Thymus (tissue), 14 donors: ENCODE results near the gene CHTF8. TPM values are rescaled to one million over a fixed set of nuclear protein-coding genes. Genes with fewer than 3 reads are reported as not detected.
A peak's percentile ranks its signal among the peaks of the same experiment; 100 is the strongest.

Experiments used
- DNase-seq, 9 donors: peaks; one replicate each; pipeline ENCODE4 v3.0.0-alpha.2; 2013; ENCODE audit warnings: low spot score in 9 of 9, low read depth in 6 of 9, missing footprints in 1 of 9
- H3K27ac ChIP-seq, 2 donors: one replicate each; pipeline ENCODE4 v1.5.1; 2013; ENCODE audit warnings: control low read depth in 1 of 2, low read depth in 1 of 2, low read length in 1 of 2, mild to moderate bottlenecking in 1 of 2, moderate library complexity in 1 of 2
- H3K27me3 ChIP-seq, 2 donors: one replicate each; pipeline ENCODE4 v1.5.1; 2013; ENCODE audit warnings: low read length in 1 of 2; ENCODE audit not compliant: control insufficient read depth in 2 of 2, insufficient read depth in 1 of 2
- H3K36me3 ChIP-seq, 2 donors: one replicate each; pipeline ENCODE4 v1.5.1; 2013; ENCODE audit warnings: low read length in 1 of 2, mild to moderate bottlenecking in 1 of 2, moderate library complexity in 1 of 2; ENCODE audit not compliant: control insufficient read depth in 2 of 2, insufficient read depth in 2 of 2
- H3K4me1 ChIP-seq, 2 donors: one replicate each; pipeline ENCODE4 v1.5.1; 2013; ENCODE audit warnings: low read length in 2 of 2; ENCODE audit not compliant: control insufficient read depth in 2 of 2, insufficient read depth in 2 of 2
- H3K4me3 ChIP-seq, 2 donors: one replicate each; pipeline ENCODE4 v1.5.1; 2013; ENCODE audit warnings: low read length in 2 of 2, control low read depth in 1 of 2, mild to moderate bottlenecking in 1 of 2
- H3K9me3 ChIP-seq, 2 donors: one replicate each; pipeline ENCODE4 v1.5.1; 2013; ENCODE audit warnings: low read length in 1 of 2, mild to moderate bottlenecking in 1 of 2; ENCODE audit not compliant: control insufficient read depth in 2 of 2, insufficient read depth in 1 of 2
- WGBS: extraction: QIAGEN DNeasy Blood & Tissue Kit; methylation state at CpG from one replicate; pipeline ENCODE4 v1.1.7; 2013; 5-methylcytosine and 5-hydroxymethylcytosine counted together
- long read RNA-seq, 10 donors: transcript quantifications; one replicate each; lab custom pipeline, GENCODE V29; 2026
- polyA plus RNA-seq: library from polyadenylated mRNA; stranded (reverse); fragments of 200-250 nt; gene quantifications from one replicate; pipeline ENCODE4 v1.2.3, GENCODE V29; 2013
- total RNA-seq: library from RNA; stranded (reverse); fragments of 120-200 nt; gene quantifications from one replicate; pipeline ENCODE4 v1.2.4, GENCODE V29; 2013
- donor health status: healthy.

The CHTF8 gene, protein sequence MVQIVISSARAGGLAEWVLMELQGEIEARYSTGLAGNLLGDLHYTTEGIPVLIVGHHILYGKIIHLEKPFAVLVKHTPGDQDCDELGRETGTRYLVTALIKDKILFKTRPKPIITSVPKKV
- total RNA-seq = 35.3 TPM
- 64.4 TPM for polyA plus RNA-seq
- long read RNA-seq, donor 1, transcript CHTF8-201 (1 exons, 2,561 nt) = major isoform, 10 of 19 reads
- long read RNA-seq, donor 1, transcript CHTF8-205 (3 exons, 856 nt) = minor isoform, 5 of 19 reads
- long read RNA-seq, donor 1, partial matches to known transcripts = 0 of 19 reads
- long read RNA-seq, donor 1, other reads (novel, unspliced or antisense) = 0 of 19 reads
- long read RNA-seq, donor 2 = 0 reads
- long read RNA-seq, donor 3, transcript CHTF8-203 (4 exons, 2,903 nt) = minor isoform, 19 of 95 reads
- long read RNA-seq, donor 3, transcript CHTF8-205 (3 exons, 856 nt) = minor isoform, 15 of 95 reads
- long read RNA-seq, donor 3, transcript CHTF8-201 (1 exons, 2,561 nt) = major isoform, 57 of 95 reads
- long read RNA-seq, donor 3, partial matches to known transcripts = 0 of 95 reads
- long read RNA-seq, donor 3, other reads (novel, unspliced or antisense) = 0 of 95 reads
- long read RNA-seq, donor 4, transcript CHTF8-201 (1 exons, 2,561 nt) = major isoform, 31 of 52 reads
- long read RNA-seq, donor 4, transcript CHTF8-203 (4 exons, 2,903 nt) = minor isoform, 11 of 52 reads
- long read RNA-seq, donor 4, transcript CHTF8-205 (3 exons, 856 nt) = minor isoform, 7 of 52 reads
- long read RNA-seq, donor 4, partial matches to known transcripts = 0 of 52 reads
- long read RNA-seq, donor 4, other reads (novel, unspliced or antisense) = 0 of 52 reads
- long read RNA-seq, donor 5, transcript CHTF8-203 (4 exons, 2,903 nt) = minor isoform, 25 of 115 reads
- long read RNA-seq, donor 5, transcript CHTF8-201 (1 exons, 2,561 nt) = major isoform, 59 of 115 reads
- long read RNA-seq, donor 5, transcript CHTF8-205 (3 exons, 856 nt) = minor isoform, 21 of 115 reads
- long read RNA-seq, donor 5, partial matches to known transcripts = 0 of 115 reads
- long read RNA-seq, donor 5, other reads (novel, unspliced or antisense) = 0 of 115 reads
- long read RNA-seq, donor 6, transcript CHTF8-201 (1 exons, 2,561 nt) = major isoform, 33 of 80 reads
- long read RNA-seq, donor 6, transcript CHTF8-203 (4 exons, 2,903 nt) = minor isoform, 17 of 80 reads
- long read RNA-seq, donor 6, transcript CHTF8-205 (3 exons, 856 nt) = minor isoform, 13 of 80 reads
- long read RNA-seq, donor 6, transcript CHTF8-202 (4 exons, 1,073 nt) = minor isoform, 5 of 80 reads
- long read RNA-seq, donor 6, partial matches to known transcripts = 9 of 80 reads
- long read RNA-seq, donor 6, other reads (novel, unspliced or antisense) = 0 of 80 reads
- long read RNA-seq, donor 7, transcript CHTF8-203 (4 exons, 2,903 nt) = minor isoform, 21 of 77 reads
- long read RNA-seq, donor 7, transcript CHTF8-201 (1 exons, 2,561 nt) = major isoform, 39 of 77 reads
- long read RNA-seq, donor 7, transcript CHTF8-205 (3 exons, 856 nt) = minor isoform, 12 of 77 reads
- long read RNA-seq, donor 7, partial matches to known transcripts = 0 of 77 reads
- long read RNA-seq, donor 7, other reads (novel, unspliced or antisense) = 0 of 77 reads
- long read RNA-seq, donor 8, transcript CHTF8-201 (1 exons, 2,561 nt) = major isoform, 32 of 49 reads
- long read RNA-seq, donor 8, transcript CHTF8-203 (4 exons, 2,903 nt) = minor isoform, 8 of 49 reads
- long read RNA-seq, donor 8, transcript CHTF8-205 (3 exons, 856 nt) = minor isoform, 7 of 49 reads
- long read RNA-seq, donor 8, partial matches to known transcripts = 0 of 49 reads
- long read RNA-seq, donor 8, other reads (novel, unspliced or antisense) = 0 of 49 reads
- long read RNA-seq, donor 9, transcript CHTF8-201 (1 exons, 2,561 nt) = major isoform, 29 of 52 reads
- long read RNA-seq, donor 9, transcript CHTF8-205 (3 exons, 856 nt) = minor isoform, 5 of 52 reads
- long read RNA-seq, donor 9, transcript CHTF8-203 (4 exons, 2,903 nt) = minor isoform, 15 of 52 reads
- long read RNA-seq, donor 9, partial matches to known transcripts = 0 of 52 reads
- long read RNA-seq, donor 9, other reads (novel, unspliced or antisense) = 0 of 52 reads
- long read RNA-seq, donor 10, transcript CHTF8-203 (4 exons, 2,903 nt) = minor isoform, 18 of 79 reads
- long read RNA-seq, donor 10, transcript CHTF8-201 (1 exons, 2,561 nt) = major isoform, 48 of 79 reads
- long read RNA-seq, donor 10, transcript CHTF8-205 (3 exons, 856 nt) = minor isoform, 8 of 79 reads
- long read RNA-seq, donor 10, partial matches to known transcripts = 0 of 79 reads
- long read RNA-seq, donor 10, other reads (novel, unspliced or antisense) = 0 of 79 reads

DNA sequence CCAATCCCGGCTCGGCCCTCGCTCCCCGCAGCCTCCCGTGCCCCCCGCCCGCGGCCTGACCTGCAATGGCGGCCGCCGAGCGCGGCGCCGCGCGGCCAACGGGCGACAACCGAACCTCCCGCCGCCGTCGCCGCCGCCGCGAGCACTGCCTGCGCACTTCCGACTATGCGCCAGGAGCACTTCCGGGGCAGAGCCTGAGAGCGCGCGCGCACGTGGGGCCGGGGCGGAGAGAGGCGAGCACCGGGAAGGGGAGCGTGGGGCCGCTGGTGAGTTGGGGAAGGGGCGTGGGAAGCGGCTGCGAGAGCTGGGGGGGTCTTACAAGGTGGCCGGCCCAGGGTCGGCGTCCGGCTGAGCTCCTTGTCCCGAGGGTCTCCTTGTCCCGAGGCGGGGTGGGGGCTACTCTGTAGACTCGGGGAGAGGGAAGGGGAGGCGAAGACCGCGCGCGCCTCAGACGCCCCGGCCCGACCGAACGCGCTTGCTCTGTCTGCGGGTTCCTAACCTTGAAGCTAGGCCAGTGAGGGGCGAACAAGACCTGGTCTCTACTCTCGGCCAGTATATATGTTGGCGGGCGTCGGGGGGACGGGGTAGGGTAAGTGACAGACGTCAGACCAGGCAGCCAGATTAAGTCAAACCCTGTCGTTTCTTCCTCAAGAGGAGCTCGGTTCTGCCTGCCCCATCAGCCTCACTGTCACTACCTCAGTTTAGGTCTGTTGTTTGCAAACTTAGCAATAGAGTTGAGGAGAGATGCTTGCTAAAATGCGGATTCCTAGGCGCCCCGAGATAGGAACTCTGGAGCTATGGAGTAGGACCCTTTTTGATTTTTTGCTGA is at the start of gene CHTF8, which contains the start of gene UTP4:
TSS of gene CHTF8 (minus strand) at position 165 of the 829 bp plus-strand sequence. CDS start 11,130 bp downstream, outside the sequence.
TSS of gene UTP4 (plus strand) at position 226 of the 829 bp plus-strand sequence. CDS start 811 bp downstream, outside the sequence.
- H3K27me3 ChIP-seq = no peaks in the 10 kb centered on the region
- peak within 1 kb of the TSS; percentile 97 to 98 for H3K4me3 ChIP-seq
- WGBS = under 1% methylated on average over 78 of the region's 78 CpGs
- H3K27ac ChIP-seq = peak within 1 kb of the TSS; percentile 85 to 95
- peaks cover 0 to 25% of the 10 kb centered on the region in 2 donors for H3K36me3 ChIP-seq
- DNase-seq = peak in 8 of 9 donors; percentile 65 to 89 (median 73)
- H3K4me1 ChIP-seq = peaks cover 11 to 13% of the 10 kb centered on the region in 2 donors
- H3K9me3 ChIP-seq = no peaks in the 10 kb centered on the region

- H3K9me3 ChIP-seq = no peaks in the 10 kb centered on the region
- H3K27ac ChIP-seq = no peak overlapping the region
- no peaks in the 10 kb centered on the region for H3K27me3 ChIP-seq
- no peaks in the 10 kb centered on the region for H3K4me1 ChIP-seq
- no peak overlapping the region for H3K4me3 ChIP-seq
- no peak for DNase-seq
- H3K36me3 ChIP-seq = no peaks in the 10 kb centered on the region
Measured at GRCh38 chr16:69180011-69180338, 47.6 kb upstream of the CHTF8 start.

GRCh38 chr16:69179328-69180010 is 47.1 kb upstream of the CHTF8 start:
- no peaks in the 10 kb centered on the region for H3K9me3 ChIP-seq
- H3K4me1 ChIP-seq = no peaks in the 10 kb centered on the region
- 71% methylated on average over 6 of the region's 6 CpGs for WGBS
- no peak overlapping the region for H3K4me3 ChIP-seq
- H3K27ac ChIP-seq = no peak overlapping the region
- DNase-seq = peak in 1 of 9 donors; percentile 15
- H3K36me3 ChIP-seq = no peaks in the 10 kb centered on the region
- H3K27me3 ChIP-seq = no peaks in the 10 kb centered on the region

- H3K4me1 ChIP-seq = no peaks in the 10 kb centered on the region
- no peaks in the 10 kb centered on the region for H3K27me3 ChIP-seq
- no peaks in the 10 kb centered on the region for H3K36me3 ChIP-seq
- no peaks in the 10 kb centered on the region for H3K9me3 ChIP-seq
- no peak for DNase-seq
- H3K4me3 ChIP-seq = no peak overlapping the region
- no peak overlapping the region for H3K27ac ChIP-seq
- WGBS = 98% methylated on average over 4 of the region's 4 CpGs
Measured at GRCh38 chr16:69176033-69176800, 43.8 kb upstream of the CHTF8 start.

- peaks cover 12 to 29% of the 10 kb centered on the region in 2 donors for H3K36me3 ChIP-seq
- H3K9me3 ChIP-seq = no peaks in the 10 kb centered on the region
- WGBS = 63% methylated on average over 6 of the region's 6 CpGs
- no peaks in the 10 kb centered on the region for H3K4me1 ChIP-seq
- peak overlapping the region in 1 of 2 donors; percentile 42 for H3K27ac ChIP-seq
- H3K27me3 ChIP-seq = no peaks in the 10 kb centered on the region
- no peak overlapping the region for H3K4me3 ChIP-seq
- no peak for DNase-seq
Measured at GRCh38 chr16:69171325-69172084, 39.1 kb upstream of the CHTF8 start.
